ENCODE data around the gene KRTAP10-8. TPM values are rescaled to one million over a fixed set of nuclear protein-coding genes. Genes with fewer than 3 reads are reported as not detected.
"Not testable (repeated sequence)": the region's sequence is repeated elsewhere in the genome, so short reads cannot be mapped to it uniquely, and the experiment has no call there.

The KRTAP10-8 gene
- total RNA-seq, 4 donors from 2014 or later = 1.3 to 7.2 TPM; not detected in 2

- no peaks in the 10 kb centered on the region for H3K36me3 ChIP-seq
- H3K4me3 ChIP-seq = no peak overlapping the region
- no peaks in the 10 kb centered on the region for H3K9me3 ChIP-seq
- peaks cover 10% of the 10 kb centered on the region for H3K4me1 ChIP-seq
- TF ChIP-seq EP300 (IDR thresholded peaks at IDR 0.05) (no peak), CTCF (IDR thresholded peaks at IDR 0.05) (no peak), POLR2AphosphoS5 (IDR thresholded peaks at IDR 0.05) (no peak), POLR2A (IDR thresholded peaks at IDR 0.05) (no peak)
- peak in 1 of 2 donors; percentile 43 for DNase-seq (ENCODE audit: low spot score in 2 of 2)
- no peak overlapping the region for H3K27ac ChIP-seq
- peaks cover 29% of the 10 kb centered on the region for H3K27me3 ChIP-seq
- 56% methylated on average over 4 of the region's 9 CpGs for WGBS
Observed at GRCh38 chr21:44596068-44596725, 15.7 kb upstream of the KRTAP10-8 start.

GRCh38 chr21:44598061-44598460 lies 13.8 kb upstream of the KRTAP10-8 start:
- DNase-seq (ENCODE audit: low spot score in 2 of 2) = no peak
- 82% methylated on average over 11 of the region's 11 CpGs for WGBS
- Histone ChIP-seq H3K4me1 (no peaks in the 10 kb centered on the region), H3K36me3 (no peaks in the 10 kb centered on the region), H3K4me3 (no peak overlapping the region), H3K27me3 (peaks cover 36% of the 10 kb centered on the region), H3K27ac (no peak overlapping the region), H3K9me3 (no peaks in the 10 kb centered on the region)
- TF ChIP-seq CTCF (IDR thresholded peaks at IDR 0.05) (no peak), POLR2A (IDR thresholded peaks at IDR 0.05) (no peak), EP300 (IDR thresholded peaks at IDR 0.05) (no peak), POLR2AphosphoS5 (IDR thresholded peaks at IDR 0.05) (no peak)

GRCh38 chr21:44599264-44600029 lies 12.4 kb upstream of the KRTAP10-8 start:
- Histone ChIP-seq H3K4me1 (no peaks in the 10 kb centered on the region), H3K9me3 (no peaks in the 10 kb centered on the region), H3K4me3 (no peak overlapping the region), H3K27ac (no peak overlapping the region), H3K36me3 (no peaks in the 10 kb centered on the region), H3K27me3 (peaks cover 46% of the 10 kb centered on the region)
- TF ChIP-seq CTCF (IDR thresholded peaks at IDR 0.05) (no peak), EP300 (IDR thresholded peaks at IDR 0.05) (no peak), POLR2A (IDR thresholded peaks at IDR 0.05) (no peak), POLR2AphosphoS5 (IDR thresholded peaks at IDR 0.05) (no peak)
- WGBS = 88% methylated on average over 8 of the region's 8 CpGs
- DNase-seq (ENCODE audit: low spot score in 2 of 2) = peak in 1 of 2 donors; percentile 65

- not testable (repeated sequence) for H3K36me3 ChIP-seq; H3K27ac ChIP-seq; H3K9me3 ChIP-seq; DNase-seq (ENCODE audit: low spot score in 2 of 2); H3K4me1 ChIP-seq; H3K4me3 ChIP-seq
- peaks cover 46% of the 10 kb centered on the region for H3K27me3 ChIP-seq
- 80% methylated on average over 19 of the region's 23 CpGs for WGBS
Observed at GRCh38 chr21:44600118-44600978, 11.5 kb upstream of the KRTAP10-8 start, which contains the start of gene KRTAP10-7. KRTAP10-7 (plus strand) TSS chr21:44600597; CDS start chr21:44600622, 25 bp downstream.

- H3K27ac ChIP-seq; H3K4me3 ChIP-seq; DNase-seq (ENCODE audit: low spot score in 2 of 2); H3K9me3 ChIP-seq; H3K4me1 ChIP-seq; H3K36me3 ChIP-seq: not testable (repeated sequence)
- H3K27me3 ChIP-seq = peaks cover 46% of the 10 kb centered on the region
- WGBS = 63% methylated on average over 4 of the region's 10 CpGs
Observed at GRCh38 chr21:44601091-44601490, 10.8 kb upstream of the KRTAP10-8 start.
